Activated naive CD4-positive, alpha-beta T cell treated with anti-CD3 and anti-CD28 coated beads, Interleukin-2, amount 50 U/mL, for 24 hours (primary cell): Measurements from ENCODE around the gene TECPR2.
"Not testable (repeated sequence)": the region's sequence is repeated elsewhere in the genome, so short reads cannot be mapped to it uniquely, and the experiment has no call there.

Experiments used
- H3K27ac Mint-ChIP-seq: one replicate; pipeline ENCODE4 v1.8.0; 2021; ENCODE audit warnings: mild to moderate bottlenecking, mixed read lengths
- H3K27me3 Mint-ChIP-seq: one replicate; pipeline ENCODE4 v1.8.0; 2021; ENCODE audit warnings: mixed read lengths
- H3K36me3 Mint-ChIP-seq: one replicate; pipeline ENCODE4 v1.8.0; 2021; ENCODE audit warnings: mixed read lengths
- H3K4me1 Mint-ChIP-seq: one replicate; pipeline ENCODE4 v1.8.0; 2021; ENCODE audit warnings: mixed read lengths
- H3K4me3 Mint-ChIP-seq: one replicate; pipeline ENCODE4 v1.8.0; 2021; ENCODE audit warnings: mild to moderate bottlenecking, mixed read lengths
- H3K9me3 Mint-ChIP-seq: one replicate; pipeline ENCODE4 v1.8.0; 2021; ENCODE audit warnings: mixed read lengths

Gene TECPR2

DNA sequence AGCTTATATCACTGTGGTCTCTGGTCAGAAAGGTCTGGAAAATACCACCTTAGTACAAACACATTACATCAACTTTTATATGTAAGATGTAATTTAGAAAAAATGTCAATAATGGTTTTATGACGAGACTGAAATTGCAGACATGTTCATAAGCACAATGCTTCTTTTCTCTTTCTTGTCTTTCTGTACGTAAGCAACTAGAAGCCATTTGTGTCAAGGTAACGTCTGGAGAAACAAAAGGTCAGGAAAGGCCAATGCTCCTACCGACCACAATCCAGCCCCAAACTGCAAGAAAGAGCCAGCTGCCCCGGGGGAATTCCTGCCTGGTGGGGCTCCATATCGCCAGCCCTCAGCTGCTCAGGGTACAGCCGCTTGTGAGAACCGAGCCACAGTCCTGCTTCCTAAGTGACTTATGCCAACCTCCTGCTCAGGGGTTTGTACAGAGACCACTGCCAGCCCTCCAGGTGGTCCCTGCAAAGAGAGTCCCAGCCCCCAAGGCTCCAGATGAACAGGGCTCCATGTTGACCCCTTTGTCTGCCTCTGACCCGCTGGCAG, 36.9 kb upstream of the TECPR2 start:
- no peaks in the 10 kb centered on the region for H3K27me3 Mint-ChIP-seq
- peaks cover 2% of the 10 kb centered on the region for H3K36me3 Mint-ChIP-seq
- no peak overlapping the region for H3K4me3 Mint-ChIP-seq
- H3K9me3 Mint-ChIP-seq: no peaks in the 10 kb centered on the region
- H3K4me1 Mint-ChIP-seq: peaks cover 23% of the 10 kb centered on the region
- no peak overlapping the region for H3K27ac Mint-ChIP-seq

DNA sequence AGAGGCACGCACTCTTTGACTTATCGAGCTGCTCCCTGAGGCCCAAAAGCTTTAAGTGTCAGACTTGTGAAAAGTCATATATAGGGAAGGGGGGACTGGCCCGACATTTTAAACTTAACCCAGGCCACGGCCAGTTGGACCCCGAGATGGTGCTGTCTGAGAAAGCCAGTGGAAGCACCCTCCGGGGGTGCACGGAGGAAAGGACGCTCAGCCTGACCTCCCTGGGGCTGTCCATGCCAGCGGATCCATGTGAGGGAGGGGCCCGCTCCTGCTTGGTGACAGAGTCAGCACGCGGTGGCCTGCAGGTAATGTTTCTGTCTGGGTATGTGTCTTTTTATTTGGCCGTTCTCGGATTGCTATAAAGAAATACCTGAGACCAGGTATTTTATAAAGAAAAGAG, 36.2 kb upstream of the TECPR2 start:
- H3K4me1 Mint-ChIP-seq: peaks cover 19% of the 10 kb centered on the region
- H3K4me3 Mint-ChIP-seq: no peak overlapping the region
- H3K36me3 Mint-ChIP-seq: peaks cover 2% of the 10 kb centered on the region
- H3K27ac Mint-ChIP-seq: no peak overlapping the region
- no peaks in the 10 kb centered on the region for H3K27me3 Mint-ChIP-seq
- no peaks in the 10 kb centered on the region for H3K9me3 Mint-ChIP-seq

DNA sequence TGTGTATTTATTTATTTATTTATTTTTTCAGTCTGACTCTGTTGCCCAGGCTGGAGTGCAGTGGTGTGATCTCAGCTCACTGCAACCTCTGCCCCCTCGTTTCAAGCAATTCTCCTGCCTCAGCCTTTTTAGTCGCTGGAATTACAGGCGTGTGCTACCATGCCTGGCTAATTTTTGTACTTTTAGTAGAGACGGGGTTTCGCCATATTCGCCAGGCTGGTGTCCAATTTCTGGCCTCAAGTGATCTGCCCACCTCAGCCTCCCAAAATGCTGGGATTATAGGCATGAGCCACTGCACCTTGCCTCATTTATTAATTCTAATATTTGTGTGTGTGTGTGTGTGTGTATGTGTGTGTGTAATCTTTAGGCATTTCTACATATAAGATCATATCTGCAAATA, 33.4 kb upstream of the TECPR2 start:
- H3K36me3 Mint-ChIP-seq, H3K27ac Mint-ChIP-seq, H3K4me3 Mint-ChIP-seq, H3K9me3 Mint-ChIP-seq, H3K27me3 Mint-ChIP-seq: not testable (repeated sequence)
- H3K4me1 Mint-ChIP-seq: peaks cover 10% of the 10 kb centered on the region

DNA sequence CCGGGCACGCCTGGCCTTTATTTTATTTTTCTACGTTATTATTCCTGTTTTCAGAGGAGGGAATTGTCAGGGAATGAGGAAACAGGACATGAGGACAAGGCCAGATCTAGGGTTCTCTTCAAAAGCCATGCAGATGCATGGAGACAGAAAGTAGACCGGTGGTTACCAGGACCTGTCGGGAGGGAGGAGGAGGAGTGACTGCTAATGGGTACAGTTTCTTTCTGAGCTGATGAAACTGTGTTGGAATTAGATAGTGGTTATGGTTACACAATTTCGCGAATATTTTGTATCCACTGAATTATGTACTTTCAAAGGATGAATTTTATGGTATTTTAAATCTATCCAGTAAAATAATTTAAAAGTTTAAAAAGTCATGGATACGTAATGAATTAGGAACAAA, 31.9 kb upstream of the TECPR2 start:
- no peaks in the 10 kb centered on the region for H3K9me3 Mint-ChIP-seq
- H3K27me3 Mint-ChIP-seq: no peaks in the 10 kb centered on the region
- H3K4me3 Mint-ChIP-seq: no peak overlapping the region
- H3K27ac Mint-ChIP-seq: no peak overlapping the region
- H3K36me3 Mint-ChIP-seq: peaks cover 8% of the 10 kb centered on the region
- H3K4me1 Mint-ChIP-seq: peaks cover 10% of the 10 kb centered on the region

DNA sequence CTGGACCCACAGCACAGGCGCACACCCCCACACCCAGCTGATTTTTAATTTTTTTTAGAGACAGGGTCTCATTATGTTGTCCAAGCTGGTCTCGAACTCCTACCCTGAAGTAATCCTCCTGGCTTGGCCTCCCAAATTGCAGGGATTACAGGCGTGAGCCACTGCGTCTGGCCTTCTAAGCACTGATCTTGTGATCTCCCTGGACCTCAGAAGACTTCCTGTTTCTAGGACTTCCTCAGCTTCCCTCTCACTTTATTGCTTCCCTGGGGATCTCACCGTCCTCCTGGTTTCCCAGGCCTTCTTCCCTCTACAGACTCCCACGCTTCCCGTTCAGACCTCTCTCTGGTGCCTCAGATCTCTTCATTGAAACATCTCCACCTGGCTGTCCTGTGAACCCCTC, 29.4 kb upstream of the TECPR2 start:
- Mint-ChIP-seq H3K27ac (no peak overlapping the region), H3K4me1 (peaks cover 8% of the 10 kb centered on the region), H3K4me3 (no peak overlapping the region), H3K36me3 (peaks cover 10% of the 10 kb centered on the region), H3K27me3 (no peaks in the 10 kb centered on the region), H3K9me3 (no peaks in the 10 kb centered on the region)

DNA sequence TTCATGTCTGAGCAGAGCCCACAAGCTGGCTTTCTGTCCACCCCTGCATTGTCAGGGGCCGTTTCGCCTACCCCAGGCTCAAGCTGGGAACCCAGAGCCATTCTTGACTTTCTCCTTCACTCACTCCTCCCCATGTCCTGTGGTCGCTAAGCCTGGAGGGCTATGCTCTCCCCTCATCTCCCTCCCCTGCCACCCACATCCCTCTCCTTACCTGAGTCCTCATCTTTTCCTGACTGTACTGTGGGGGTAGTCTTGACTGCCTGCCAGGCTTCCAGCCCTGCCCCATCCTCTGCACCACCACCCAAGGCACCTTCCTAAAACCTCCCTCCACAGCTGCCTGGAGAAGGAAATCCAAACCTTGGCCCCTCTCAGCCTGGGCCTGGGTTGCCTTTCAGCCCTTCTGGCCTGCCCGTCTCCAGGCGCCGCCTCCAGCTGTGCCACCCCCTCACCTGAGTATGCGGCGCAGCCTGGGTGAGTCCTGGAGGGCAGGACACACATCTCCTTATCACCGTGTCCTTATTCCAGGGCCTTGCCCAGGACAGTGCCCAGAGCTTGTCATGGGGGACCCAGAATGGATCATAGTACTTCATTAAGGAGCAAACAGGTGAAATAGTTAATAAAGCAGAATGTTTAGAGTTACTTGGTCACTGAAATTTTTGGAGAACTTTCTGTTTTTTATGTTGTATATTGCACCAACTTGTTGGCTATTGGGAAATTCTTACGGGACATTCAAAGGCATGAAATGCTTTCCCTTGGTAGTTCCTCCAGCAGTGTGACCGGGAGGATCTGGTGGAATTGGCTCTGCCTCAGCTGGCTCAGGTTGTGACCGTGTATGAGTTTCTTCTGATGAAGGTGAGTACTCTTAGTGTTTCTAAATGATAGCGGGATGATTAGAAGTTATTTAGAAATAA, 28.7 kb upstream of the TECPR2 start:
- Mint-ChIP-seq H3K27me3 (no peaks in the 10 kb centered on the region), H3K4me3 (no peak overlapping the region), H3K27ac (no peak overlapping the region), H3K4me1 (peaks cover 5% of the 10 kb centered on the region), H3K36me3 (peaks cover 13% of the 10 kb centered on the region), H3K9me3 (no peaks in the 10 kb centered on the region)

DNA sequence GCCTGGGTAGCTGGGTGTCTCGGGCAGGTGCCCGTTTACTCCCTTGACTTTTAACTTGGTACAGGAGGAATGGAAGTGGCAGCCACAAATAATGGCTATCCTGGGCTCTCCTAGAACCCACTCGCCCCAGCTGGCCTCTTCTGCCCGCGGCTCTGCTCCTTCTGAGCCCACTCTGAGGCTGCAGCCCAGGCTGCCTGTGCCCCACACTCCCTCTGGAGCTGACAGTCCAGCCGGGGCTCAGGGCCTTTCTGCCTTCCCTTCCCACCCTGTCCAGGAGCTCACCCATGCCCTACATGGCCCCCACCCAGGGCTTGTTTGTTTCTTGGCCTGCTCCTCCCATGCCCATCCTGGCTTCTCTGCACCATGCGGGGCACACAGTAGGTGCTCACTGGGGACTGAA, 27.6 kb upstream of the TECPR2 start:
- Mint-ChIP-seq H3K4me1 (peaks cover 5% of the 10 kb centered on the region), H3K9me3 (no peaks in the 10 kb centered on the region), H3K27ac (no peak overlapping the region), H3K27me3 (no peaks in the 10 kb centered on the region), H3K36me3 (peaks cover 13% of the 10 kb centered on the region), H3K4me3 (no peak overlapping the region)

DNA sequence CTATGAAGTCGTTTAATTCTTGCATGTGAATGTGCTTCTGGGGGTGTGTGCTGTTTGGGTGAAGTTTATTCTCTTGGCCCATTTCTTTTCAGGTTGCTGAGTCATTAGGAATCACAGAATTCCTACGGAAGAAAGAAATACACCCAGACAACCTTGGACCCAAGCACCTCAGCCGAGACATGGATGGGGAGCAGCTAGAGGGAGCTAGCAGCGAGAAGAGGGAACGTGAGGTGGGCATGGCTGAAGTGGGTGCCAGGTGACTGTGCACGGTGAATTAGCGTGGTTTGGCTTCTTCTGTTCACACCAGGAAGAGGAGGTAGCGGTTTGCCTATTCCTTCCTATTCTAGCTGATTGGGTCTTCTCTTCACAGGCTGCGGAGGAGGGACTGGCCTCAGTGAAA, 24.0 kb upstream of the TECPR2 start:
- H3K9me3 Mint-ChIP-seq: no peaks in the 10 kb centered on the region
- H3K36me3 Mint-ChIP-seq: peaks cover 9% of the 10 kb centered on the region
- no peak overlapping the region for H3K4me3 Mint-ChIP-seq
- H3K4me1 Mint-ChIP-seq: peaks cover under 1% of the 10 kb centered on the region
- H3K27me3 Mint-ChIP-seq: no peaks in the 10 kb centered on the region
- H3K27ac Mint-ChIP-seq: no peak overlapping the region

DNA sequence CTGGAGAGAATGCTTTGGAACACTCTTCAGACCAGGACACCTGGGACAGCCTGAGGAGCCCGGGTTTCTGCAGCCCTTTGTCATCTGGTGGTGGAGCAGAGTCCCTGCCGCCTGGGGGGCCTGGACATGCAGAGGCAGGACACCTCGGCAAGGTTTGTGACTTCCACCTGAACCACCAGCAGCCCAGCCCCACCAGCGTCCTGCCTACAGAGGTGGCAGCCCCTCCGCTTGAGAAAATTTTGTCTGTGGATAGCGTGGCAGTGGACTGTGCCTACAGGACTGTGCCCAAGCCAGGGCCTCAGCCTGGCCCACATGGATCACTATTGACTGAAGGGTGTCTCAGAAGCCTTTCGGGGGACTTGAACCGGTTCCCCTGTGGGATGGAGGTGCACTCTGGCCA, 21.2 kb upstream of the TECPR2 start:
- Mint-ChIP-seq H3K36me3 (peaks cover 13% of the 10 kb centered on the region), H3K9me3 (no peaks in the 10 kb centered on the region), H3K27me3 (no peaks in the 10 kb centered on the region), H3K4me1 (no peaks in the 10 kb centered on the region), H3K27ac (no peak overlapping the region), H3K4me3 (no peak overlapping the region)

DNA sequence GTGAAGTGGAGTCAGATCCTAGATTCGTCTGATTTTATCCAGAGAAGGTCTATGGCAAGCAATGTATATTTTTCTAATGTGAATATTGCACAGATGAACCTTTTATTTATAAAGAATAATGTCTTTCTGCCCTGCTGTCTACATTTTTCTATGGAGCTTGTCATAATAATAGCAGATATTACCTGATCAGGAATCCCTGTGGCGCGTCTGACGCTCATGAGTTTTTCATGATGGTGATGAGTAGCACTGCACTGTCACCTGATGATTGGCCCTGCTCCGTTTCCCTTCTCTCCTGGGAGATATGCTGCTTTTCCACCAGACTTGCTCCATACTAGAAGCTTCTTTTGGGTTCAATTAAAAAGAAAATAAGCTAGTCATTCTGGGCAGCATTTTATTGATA, 20.5 kb upstream of the TECPR2 start:
- Mint-ChIP-seq H3K9me3 (no peaks in the 10 kb centered on the region), H3K4me1 (no peaks in the 10 kb centered on the region), H3K4me3 (no peak overlapping the region), H3K27ac (no peak overlapping the region), H3K27me3 (no peaks in the 10 kb centered on the region), H3K36me3 (peaks cover 13% of the 10 kb centered on the region)

DNA sequence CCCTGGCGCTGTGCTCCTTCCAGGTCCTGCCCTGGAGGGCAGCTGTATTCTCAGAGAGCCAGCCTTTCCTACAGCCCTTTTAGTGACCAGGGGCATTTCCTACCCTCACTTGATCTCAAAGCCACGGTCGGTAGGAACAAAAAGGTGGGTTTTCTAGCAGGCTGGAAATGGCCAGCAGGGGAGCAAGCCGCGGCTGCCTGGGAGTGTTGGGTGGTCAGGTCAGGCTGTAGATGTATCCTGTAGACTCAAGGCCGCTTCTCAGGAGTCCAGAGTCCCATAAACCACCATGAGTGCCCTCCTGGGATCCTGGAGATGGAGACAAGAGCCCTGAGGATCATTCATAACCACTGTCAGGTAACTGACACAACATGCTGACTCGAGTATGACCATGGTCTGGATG, 18.7 kb upstream of the TECPR2 start:
- Mint-ChIP-seq H3K4me3 (no peak overlapping the region), H3K27me3 (no peaks in the 10 kb centered on the region), H3K27ac (no peak overlapping the region), H3K36me3 (peaks cover 8% of the 10 kb centered on the region), H3K9me3 (no peaks in the 10 kb centered on the region), H3K4me1 (no peaks in the 10 kb centered on the region)

DNA sequence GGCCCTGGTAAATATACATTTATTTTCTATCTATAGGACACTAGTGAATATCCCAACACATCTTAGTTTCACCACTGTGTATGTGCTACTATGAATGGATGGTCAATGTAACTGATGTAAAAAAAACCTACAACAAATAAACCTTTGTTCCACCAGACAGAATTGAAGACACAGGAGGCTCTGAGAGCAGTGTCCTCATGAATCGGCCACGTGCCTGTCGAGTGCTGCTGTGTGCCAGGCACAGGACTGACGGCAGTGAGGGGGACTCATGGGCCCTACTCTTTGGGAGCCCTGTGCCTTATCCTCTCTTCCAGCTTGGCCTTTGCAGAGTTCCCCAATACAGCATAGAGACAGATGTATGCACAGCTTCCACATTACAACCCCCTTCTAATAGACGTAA, 18.3 kb upstream of the TECPR2 start:
- Mint-ChIP-seq H3K4me1 (no peaks in the 10 kb centered on the region), H3K9me3 (no peaks in the 10 kb centered on the region), H3K4me3 (no peak overlapping the region), H3K36me3 (peaks cover 8% of the 10 kb centered on the region), H3K27ac (no peak overlapping the region), H3K27me3 (no peaks in the 10 kb centered on the region)

DNA sequence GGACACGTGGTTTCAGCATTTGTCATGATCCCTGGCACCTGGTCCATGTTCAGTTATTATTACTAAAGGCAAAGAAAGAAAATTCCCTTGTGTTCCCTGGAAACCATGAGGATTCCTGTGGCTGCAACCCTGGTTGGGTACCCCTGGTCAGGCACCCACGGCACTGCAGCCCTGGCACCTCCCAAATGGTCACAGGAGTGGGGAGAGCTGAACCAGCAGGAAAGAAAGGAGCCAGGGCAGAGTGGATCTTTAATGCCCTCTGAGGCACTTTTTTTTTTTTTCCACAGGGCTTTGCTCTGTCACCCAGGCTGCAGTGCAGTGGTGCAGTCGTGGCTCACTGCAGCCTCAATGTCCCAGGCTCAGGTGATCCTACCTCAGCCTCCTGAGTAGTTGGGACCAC, 17.5 kb upstream of the TECPR2 start:
- Mint-ChIP-seq H3K27ac (peak overlapping the region; percentile 35), H3K36me3 (peaks cover 12% of the 10 kb centered on the region), H3K4me1 (no peaks in the 10 kb centered on the region), H3K4me3 (no peak overlapping the region), H3K9me3 (no peaks in the 10 kb centered on the region), H3K27me3 (no peaks in the 10 kb centered on the region)

DNA sequence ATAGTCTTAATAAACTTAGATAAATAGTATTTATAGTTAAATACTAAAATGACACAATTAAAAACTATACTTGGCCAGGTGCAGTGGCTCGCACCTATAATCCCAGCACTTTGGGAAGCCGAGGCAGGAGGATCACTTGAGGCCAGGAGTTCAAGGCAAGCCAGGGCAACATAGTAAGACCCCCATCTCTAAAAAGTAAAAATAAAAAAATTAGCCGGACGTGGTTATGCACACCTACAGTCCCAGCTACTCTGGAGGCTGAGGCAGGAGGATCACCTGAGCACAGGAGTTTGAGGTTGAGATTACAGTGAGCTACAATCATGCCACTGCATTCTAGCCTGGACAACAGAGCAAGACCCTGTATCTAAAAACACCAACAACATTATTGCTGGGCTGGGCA, 16.1 kb upstream of the TECPR2 start:
- Mint-ChIP-seq H3K36me3 (peaks cover 12% of the 10 kb centered on the region), H3K4me3 (no peak overlapping the region), H3K27ac (no peak overlapping the region)

DNA sequence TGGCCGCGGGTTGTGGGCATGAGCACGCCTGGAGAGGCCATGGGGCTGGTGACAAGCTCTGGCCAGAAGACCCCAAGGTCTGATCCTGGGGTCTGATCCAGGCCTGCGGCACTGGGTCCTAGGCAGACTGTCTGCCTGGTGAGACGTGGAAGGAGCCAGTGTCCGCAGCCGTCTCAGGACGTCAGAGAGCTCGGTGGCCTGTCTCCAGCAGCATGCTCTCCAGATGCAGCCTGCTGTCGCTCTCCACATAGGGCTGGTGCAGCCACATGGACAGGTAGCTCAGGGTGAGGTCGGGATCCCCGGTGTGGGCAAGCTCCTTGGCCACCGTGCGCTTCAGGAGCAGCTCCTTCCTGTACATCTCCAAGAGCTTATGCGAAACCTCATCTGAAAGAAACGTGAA, 14.4 kb upstream of the TECPR2 start:
- Mint-ChIP-seq H3K27ac (no peak overlapping the region), H3K4me3 (no peak overlapping the region), H3K36me3 (peaks cover 15% of the 10 kb centered on the region)

More for the DNA sequence above, 16.1 kb upstream of the TECPR2 start:
- Mint-ChIP-seq H3K27me3 (no peaks in the 10 kb centered on the region), H3K4me1 (no peaks in the 10 kb centered on the region), H3K9me3 (no peaks in the 10 kb centered on the region)

DNA sequence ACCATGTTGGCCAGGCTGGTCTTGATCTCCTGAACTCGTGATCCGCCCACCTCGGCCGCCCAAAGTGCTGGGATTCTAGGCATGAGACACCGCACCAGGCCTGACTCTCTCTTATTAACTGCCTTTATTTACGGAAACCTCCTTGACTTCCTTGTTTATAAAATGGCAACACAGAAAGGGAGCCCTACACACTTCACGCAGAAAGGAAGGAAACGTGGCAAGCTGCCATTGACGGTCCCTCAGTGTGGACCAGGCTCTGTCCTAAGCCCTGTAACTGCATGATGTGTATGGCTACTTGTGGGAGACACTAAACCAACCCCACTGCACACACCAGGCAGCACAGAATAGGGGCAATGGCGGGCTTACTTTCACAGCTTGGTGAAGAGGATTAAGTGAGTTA, 11.7 kb upstream of the TECPR2 start:
- H3K27ac Mint-ChIP-seq: no peak overlapping the region
- no peaks in the 10 kb centered on the region for H3K27me3 Mint-ChIP-seq
- H3K4me3 Mint-ChIP-seq: no peak overlapping the region
- H3K36me3 Mint-ChIP-seq: peaks cover 12% of the 10 kb centered on the region
- H3K9me3 Mint-ChIP-seq: no peaks in the 10 kb centered on the region
- no peaks in the 10 kb centered on the region for H3K4me1 Mint-ChIP-seq

More for the DNA sequence above, 14.4 kb upstream of the TECPR2 start:
- H3K4me1 Mint-ChIP-seq: no peaks in the 10 kb centered on the region
- no peaks in the 10 kb centered on the region for H3K27me3 Mint-ChIP-seq
- no peaks in the 10 kb centered on the region for H3K9me3 Mint-ChIP-seq

DNA sequence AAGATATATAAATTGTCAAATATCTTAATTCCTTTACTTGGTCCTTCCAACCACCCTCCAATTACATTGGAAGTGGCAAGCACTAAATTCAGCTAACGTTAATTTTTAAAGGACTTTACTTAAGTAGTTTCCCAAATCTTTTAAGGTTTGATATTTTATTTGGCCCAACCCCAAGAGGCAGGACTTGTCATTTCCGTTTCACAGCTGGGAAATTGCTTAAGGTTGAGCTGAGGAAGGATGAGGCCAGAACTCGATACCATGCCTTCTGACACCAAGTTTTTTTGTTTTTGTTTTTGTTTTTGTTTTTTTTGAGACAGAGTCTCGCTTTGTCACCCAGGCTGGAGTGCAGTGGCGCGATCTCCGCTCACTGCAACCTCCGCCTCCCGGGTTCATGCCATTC, 11.1 kb upstream of the TECPR2 start:
- H3K36me3 Mint-ChIP-seq: peaks cover 13% of the 10 kb centered on the region

More for the DNA sequence above, 11.1 kb upstream of the TECPR2 start:
- not testable (repeated sequence) for H3K27me3 Mint-ChIP-seq, H3K4me3 Mint-ChIP-seq, H3K4me1 Mint-ChIP-seq, H3K27ac Mint-ChIP-seq, H3K9me3 Mint-ChIP-seq
